BJ (cell line): ENCODE measurements around the gene GATA5. TPM values are rescaled to one million over a fixed set of nuclear protein-coding genes. Genes with fewer than 3 reads are reported as not detected.

Source experiments
- CTCF ChIA-PET: fragments of 350-600 bp; formaldehyde crosslinking; extraction: SDS; loops from one replicate; lab custom pipeline; 2021; ENCODE audit warnings: antibody characterized with exemption, inconsistent platforms; lab: Yijun Ruan, JAX
- POLR2A ChIA-PET: fragments of 300-600 bp; sonication (Branson Sonifier 250); formaldehyde crosslinking; extraction: SDS; loops from one replicate; lab custom pipeline; 2021; ENCODE audit warnings: antibody characterized with exemption; lab: Charles Lee
- DNase-seq: peaks from one replicate; pipeline ENCODE4 v3.0.0-alpha.2; 2011; ENCODE audit warnings: low read depth
- H3K27me3 ChIP-seq: 2 replicates; pipeline ENCODE4 v1.6.0; 2011; ENCODE audit warnings: low read length; ENCODE audit not compliant: control insufficient read depth, insufficient read depth
- H3K36me3 ChIP-seq: 2 replicates; pipeline ENCODE4 v1.5.1; 2011; ENCODE audit warnings: low read length; ENCODE audit not compliant: control insufficient read depth, insufficient read depth
- H3K4me3 ChIP-seq: 2 replicates; pipeline ENCODE4 v1.5.1; 2011; ENCODE audit warnings: low read depth, mild to moderate bottlenecking, control low read depth, low read length
- CTCF ChIP-seq: IDR thresholded peaks from 2 replicates; pipeline ENCODE4 v1.5.1; 2011; ENCODE audit warnings: low read depth, mild to moderate bottlenecking, control low read depth, inconsistent platforms, low read length, moderate library complexity; ENCODE audit not compliant: insufficient read depth
- polyA plus RNA-seq: library from polyadenylated mRNA; depleted of rRNA; stranded (reverse); fragments of >200 nt; gene quantifications from 2 replicates; pipeline ENCODE4 v1.2.3, GENCODE V29; 2011

Gene GATA5
- polyA plus RNA-seq, 1 experiment, result not detected

- no peak for DNase-seq
- H3K27me3 ChIP-seq, result peaks cover 34% of the 10 kb centered on the region
- POLR2A ChIA-PET, result no interaction called here
- TF ChIP-seq CTCF, result no peak
- no peaks in the 10 kb centered on the region for H3K36me3 ChIP-seq
- CTCF ChIA-PET, result interaction anchor here (0.6 to 2.4 kb wide), 5 partner anchors 11 to 239 kb away, joined by 3 to 7 read pairs (median 4); no protein-coding TSS in a partner anchor
- H3K4me3 ChIP-seq, result no peak overlapping the region
Measured at GRCh38 chr20:62482146-62482809, 6.5 kb upstream of the GATA5 start.

- no peak overlapping the region for H3K4me3 ChIP-seq
- no peak for TF ChIP-seq CTCF
- no peak for DNase-seq
- peaks cover 35% of the 10 kb centered on the region for H3K27me3 ChIP-seq
- H3K36me3 ChIP-seq, result no peaks in the 10 kb centered on the region
- POLR2A ChIA-PET, result no interaction called here
- CTCF ChIA-PET, result interaction anchor here (1.1 to 2.4 kb wide), 4 partner anchors 11 to 20 kb away, joined by 3 to 7 read pairs (median 4); no protein-coding TSS in a partner anchor
Measured at GRCh38 chr20:62481425-62482145, 5.8 kb upstream of the GATA5 start.

GRCh38 chr20:62480318-62480717, 4.5 kb upstream of the GATA5 start:
- ChIA-PET CTCF (interaction anchor here (2.4 kb wide), 1 partner anchor 19 kb away, joined by 7 read pairs; no protein-coding TSS in a partner anchor), POLR2A (no interaction called here)
- no peak for DNase-seq
- Histone ChIP-seq H3K4me3 (no peak overlapping the region), H3K27me3 (peaks cover 37% of the 10 kb centered on the region), H3K36me3 (no peaks in the 10 kb centered on the region)
- TF ChIP-seq CTCF, result no peak

- no peaks in the 10 kb centered on the region for H3K36me3 ChIP-seq
- peaks cover 36% of the 10 kb centered on the region for H3K27me3 ChIP-seq
- DNase-seq, result no peak
- H3K4me3 ChIP-seq, result no peak overlapping the region
- ChIA-PET CTCF (interaction anchor here (1.2 to 2.4 kb wide), 2 partner anchors 16 to 20 kb away, joined by 4 to 10 read pairs; no protein-coding TSS in a partner anchor), POLR2A (no interaction called here)
- no peak for TF ChIP-seq CTCF
Measured at GRCh38 chr20:62479656-62480055, 3.9 kb upstream of the GATA5 start.

GRCh38 chr20:62479156-62479555, 3.4 kb upstream of the GATA5 start:
- POLR2A ChIA-PET, result no interaction called here

More at GRCh38 chr20:62479156-62479555, 3.4 kb upstream of the GATA5 start:
- DNase-seq, result no peak
- H3K27me3 ChIP-seq, result peaks cover 37% of the 10 kb centered on the region
- TF ChIP-seq CTCF, result no peak
- CTCF ChIA-PET, result interaction anchor here (1.2 to 2.4 kb wide), 2 partner anchors 16 to 21 kb away, joined by 4 to 10 read pairs; no protein-coding TSS in a partner anchor
- H3K36me3 ChIP-seq, result no peaks in the 10 kb centered on the region
- no peak overlapping the region for H3K4me3 ChIP-seq
